Measurements from ENCODE around the gene TACC2. TPM values are rescaled to one million over a fixed set of nuclear protein-coding genes. Genes with fewer than 3 reads are reported as not detected.

The TACC2 gene
- total and polyA plus RNA-seq, 9 of the 15 experiments (the other 6 are each of a cell fraction or from before 2014, with no cell fraction given) = under 0.01 to 0.35 (median 0.03) TPM; not detected in 6

- 3% methylated on average over 7 of the region's 9 CpGs for WGBS (ENCODE audit: insufficient coverage, low coverage, missing lambda C conversion rate)
- DNase-seq (ENCODE audit: extremely low read depth in 1 of 4, low spot score in 3 of 4) (no peak), FAIRE-seq (no peak), ATAC-seq (no peak)
- in situ Hi-C loops (cut with MboI) (no loop called here), intact Hi-C loops (cut with micrococcal nuclease) (no loop called here)
- peaks cover 0 to 40% of the 10 kb centered on the region in 2 experiments; a peak in 1 of 5 replicates for H3K27me3 ChIP-seq (ENCODE audit: control insufficient read depth in 2 of 2, insufficient read depth in 2 of 2, low read length in 2 of 2)
- TF ChIP-seq OTX1 (CRISPR knock-in tag; IDR thresholded peaks at IDR 0.05) (no peak), MAFG (tag; conservative IDR thresholded peaks at IDR 0.05) (no peak), TAF7 (tag; IDR thresholded peaks at IDR 0.05) (no peak), MAFK (IDR thresholded peaks at IDR 0.05; ENCODE audit: low read length) (no peak), CHCHD3 (CRISPR knock-in tag; IDR thresholded peaks at IDR 0.05) (no peak), ZKSCAN8 (CRISPR knock-in tag; IDR thresholded peaks at IDR 0.05) (no peak), CLOCK (CRISPR knock-in tag; IDR thresholded peaks at IDR 0.05; ENCODE audit: borderline replicate concordance) (no peak), MTA2 (IDR thresholded peaks at IDR 0.05; ENCODE audit: low read depth) (no peak), RCOR1 (IDR thresholded peaks at IDR 0.05; ENCODE audit: borderline replicate concordance in 1 of 2, low read depth in 2 of 2, low read length in 2 of 2) (no peak), ZKSCAN3 (CRISPR knock-in tag; IDR thresholded peaks at IDR 0.05) (no peak)
- TF ChIP-seq, protein P1, sequence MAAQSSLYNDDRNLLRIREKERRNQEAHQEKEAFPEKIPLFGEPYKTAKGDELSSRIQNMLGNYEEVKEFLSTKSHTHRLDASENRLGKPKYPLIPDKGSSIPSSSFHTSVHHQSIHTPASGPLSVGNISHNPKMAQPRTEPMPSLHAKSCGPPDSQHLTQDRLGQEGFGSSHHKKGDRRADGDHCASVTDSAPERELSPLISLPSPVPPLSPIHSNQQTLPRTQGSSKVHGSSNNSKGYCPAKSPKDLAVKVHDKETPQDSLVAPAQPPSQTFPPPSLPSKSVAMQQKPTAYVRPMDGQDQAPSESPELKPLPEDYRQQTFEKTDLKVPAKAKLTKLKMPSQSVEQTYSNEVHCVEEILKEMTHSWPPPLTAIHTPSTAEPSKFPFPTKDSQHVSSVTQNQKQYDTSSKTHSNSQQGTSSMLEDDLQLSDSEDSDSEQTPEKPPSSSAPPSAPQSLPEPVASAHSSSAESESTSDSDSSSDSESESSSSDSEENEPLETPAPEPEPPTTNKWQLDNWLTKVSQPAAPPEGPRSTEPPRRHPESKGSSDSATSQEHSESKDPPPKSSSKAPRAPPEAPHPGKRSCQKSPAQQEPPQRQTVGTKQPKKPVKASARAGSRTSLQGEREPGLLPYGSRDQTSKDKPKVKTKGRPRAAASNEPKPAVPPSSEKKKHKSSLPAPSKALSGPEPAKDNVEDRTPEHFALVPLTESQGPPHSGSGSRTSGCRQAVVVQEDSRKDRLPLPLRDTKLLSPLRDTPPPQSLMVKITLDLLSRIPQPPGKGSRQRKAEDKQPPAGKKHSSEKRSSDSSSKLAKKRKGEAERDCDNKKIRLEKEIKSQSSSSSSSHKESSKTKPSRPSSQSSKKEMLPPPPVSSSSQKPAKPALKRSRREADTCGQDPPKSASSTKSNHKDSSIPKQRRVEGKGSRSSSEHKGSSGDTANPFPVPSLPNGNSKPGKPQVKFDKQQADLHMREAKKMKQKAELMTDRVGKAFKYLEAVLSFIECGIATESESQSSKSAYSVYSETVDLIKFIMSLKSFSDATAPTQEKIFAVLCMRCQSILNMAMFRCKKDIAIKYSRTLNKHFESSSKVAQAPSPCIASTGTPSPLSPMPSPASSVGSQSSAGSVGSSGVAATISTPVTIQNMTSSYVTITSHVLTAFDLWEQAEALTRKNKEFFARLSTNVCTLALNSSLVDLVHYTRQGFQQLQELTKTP (IDR thresholded peaks at IDR 0.05; ENCODE audit: low read depth in 1 of 2, partially characterized antibody in 2 of 2) = no peak
- TF ChIP-seq, protein P2, sequence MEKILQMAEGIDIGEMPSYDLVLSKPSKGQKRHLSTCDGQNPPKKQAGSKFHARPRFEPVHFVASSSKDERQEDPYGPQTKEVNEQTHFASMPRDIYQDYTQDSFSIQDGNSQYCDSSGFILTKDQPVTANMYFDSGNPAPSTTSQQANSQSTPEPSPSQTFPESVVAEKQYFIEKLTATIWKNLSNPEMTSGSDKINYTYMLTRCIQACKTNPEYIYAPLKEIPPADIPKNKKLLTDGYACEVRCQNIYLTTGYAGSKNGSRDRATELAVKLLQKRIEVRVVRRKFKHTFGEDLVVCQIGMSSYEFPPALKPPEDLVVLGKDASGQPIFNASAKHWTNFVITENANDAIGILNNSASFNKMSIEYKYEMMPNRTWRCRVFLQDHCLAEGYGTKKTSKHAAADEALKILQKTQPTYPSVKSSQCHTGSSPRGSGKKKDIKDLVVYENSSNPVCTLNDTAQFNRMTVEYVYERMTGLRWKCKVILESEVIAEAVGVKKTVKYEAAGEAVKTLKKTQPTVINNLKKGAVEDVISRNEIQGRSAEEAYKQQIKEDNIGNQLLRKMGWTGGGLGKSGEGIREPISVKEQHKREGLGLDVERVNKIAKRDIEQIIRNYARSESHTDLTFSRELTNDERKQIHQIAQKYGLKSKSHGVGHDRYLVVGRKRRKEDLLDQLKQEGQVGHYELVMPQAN (IDR thresholded peaks at IDR 0.05; ENCODE audit: borderline replicate concordance) = no peak
- CTCF ChIA-PET (ENCODE audit: low intra/inter-chr PET ratio) = no interaction called here
- no peaks in the 10 kb centered on the region for H3K4me1 ChIP-seq (replicated peaks in 1 of 2; ENCODE audit: control insufficient read depth in 2 of 2, insufficient read depth in 2 of 2, low read length in 2 of 2)
- no peaks in the 10 kb centered on the region for H4K20me1 ChIP-seq (replicated peaks; ENCODE audit: control insufficient read depth, insufficient read depth, low read length)
- no TSS peak for BruUV-seq (replicated peaks)
- H3K27ac ChIP-seq (ENCODE audit: extremely low read depth, low read depth, low read length) = no peak overlapping the region
- no peaks in the 10 kb centered on the region for H3K79me2 ChIP-seq (ENCODE audit: control insufficient read depth, insufficient read depth, low read length)
- H3K4me2 ChIP-seq (ENCODE audit: insufficient read depth, low read length) = no peak overlapping the region
- H3K9ac ChIP-seq (ENCODE audit: insufficient read depth in 1 of 2, low read depth in 2 of 2, low read length in 2 of 2) = no peak overlapping the region
- no peak overlapping the region for H3K4me3 ChIP-seq
- H2AFZ ChIP-seq (ENCODE audit: low read depth, low read length) = no peak overlapping the region
- POLR2A ChIA-PET = interaction anchor here (0.7 kb wide), 1 partner anchor 10 kb away, joined by 3 read pairs; no protein-coding TSS in a partner anchor
- no peaks in the 10 kb centered on the region for H3K36me3 ChIP-seq (ENCODE audit: control insufficient read depth, insufficient read depth, low read length)
- H3K9me1 ChIP-seq (ENCODE audit: control insufficient read depth, insufficient read depth, low read length) = no peaks in the 10 kb centered on the region
- no peaks in the 10 kb centered on the region for H3K9me3 ChIP-seq (replicated peaks; ENCODE audit: control insufficient read depth, insufficient read depth, low read depth, low read length)
Observed at GRCh38 chr10:122083478-122084025, 94.6 kb downstream of the TACC2 start.
